ENCODE results near the gene TBC1D32. TPM values are rescaled to one million over a fixed set of nuclear protein-coding genes. Genes with fewer than 3 reads are reported as not detected.
"Not testable (repeated sequence)": the region's sequence is repeated elsewhere in the genome, so short reads cannot be mapped to it uniquely, and the experiment has no call there.

Gene TBC1D32
- total RNA-seq, 3 donors from 2014 or later (not counting 1 experiment from before 2014, with no cell fraction given): 8.9 to 17.4 (median 14.2) TPM

- Mint-ChIP-seq H3K4me1 (no peaks in the 10 kb centered on the region), H3K27ac (no peak overlapping the region), H3K9me3 (no peaks in the 10 kb centered on the region), H3K4me3 (no peak overlapping the region), H3K36me3 (no peaks in the 10 kb centered on the region), H3K27me3 (ENCODE audit: low read depth in 2 of 2) (no peaks in the 10 kb centered on the region)
- Histone ChIP-seq H3K4me3 (ENCODE audit: low read length) (no peak overlapping the region), H3K36me3 (ENCODE audit: control insufficient read depth, insufficient read depth, low read length) (peaks cover 3% of the 10 kb centered on the region), H3K27ac (ENCODE audit: low read length) (no peak overlapping the region), H3K4me1 (ENCODE audit: control insufficient read depth, insufficient read depth, low read length) (no peaks in the 10 kb centered on the region), H3K9me3 (ENCODE audit: control insufficient read depth, insufficient read depth, low read length) (no peaks in the 10 kb centered on the region), H3K27me3 (ENCODE audit: control insufficient read depth, insufficient read depth, low read length) (no peaks in the 10 kb centered on the region)
- no peak for ATAC-seq
- no peak for TF ChIP-seq CTCF (IDR thresholded peaks at IDR 0.05)
- DNase-seq: no peak
- intact Hi-C loops (cut with micrococcal nuclease): no loop called here
- 100% methylated on average over 4 of the region's 6 CpGs for WGBS (ENCODE audit: insufficient coverage)
Observed at GRCh38 chr6:121314381-121315112, 19.7 kb downstream of the TBC1D32 start.

GRCh38 chr6:121311814-121312213, 22.5 kb downstream of the TBC1D32 start:
- ATAC-seq; H3K27ac Mint-ChIP-seq; intact Hi-C loops (cut with micrococcal nuclease); H3K27me3 Mint-ChIP-seq (ENCODE audit: low read depth in 2 of 2); H3K27ac ChIP-seq (ENCODE audit: low read length); DNase-seq; H3K4me1 Mint-ChIP-seq; H3K27me3 ChIP-seq (ENCODE audit: control insufficient read depth, insufficient read depth, low read length); H3K36me3 ChIP-seq (ENCODE audit: control insufficient read depth, insufficient read depth, low read length); H3K36me3 Mint-ChIP-seq; H3K4me3 Mint-ChIP-seq; H3K9me3 Mint-ChIP-seq; H3K9me3 ChIP-seq (ENCODE audit: control insufficient read depth, insufficient read depth, low read length); H3K4me3 ChIP-seq (ENCODE audit: low read length); H3K4me1 ChIP-seq (ENCODE audit: control insufficient read depth, insufficient read depth, low read length): not testable (repeated sequence)
- WGBS (ENCODE audit: insufficient coverage): 98% methylated on average over 5 of the region's 5 CpGs

- Mint-ChIP-seq H3K9me3 (no peaks in the 10 kb centered on the region), H3K36me3 (no peaks in the 10 kb centered on the region), H3K4me3 (no peak overlapping the region), H3K27ac (no peak overlapping the region), H3K4me1 (no peaks in the 10 kb centered on the region), H3K27me3 (ENCODE audit: low read depth in 2 of 2) (no peaks in the 10 kb centered on the region)
- Histone ChIP-seq H3K27me3 (ENCODE audit: control insufficient read depth, insufficient read depth, low read length) (no peaks in the 10 kb centered on the region), H3K27ac (ENCODE audit: low read length) (no peak overlapping the region), H3K36me3 (ENCODE audit: control insufficient read depth, insufficient read depth, low read length) (no peaks in the 10 kb centered on the region), H3K9me3 (ENCODE audit: control insufficient read depth, insufficient read depth, low read length) (no peaks in the 10 kb centered on the region), H3K4me3 (ENCODE audit: low read length) (no peak overlapping the region), H3K4me1 (ENCODE audit: control insufficient read depth, insufficient read depth, low read length) (no peaks in the 10 kb centered on the region)
- TF ChIP-seq CTCF (IDR thresholded peaks at IDR 0.05): no peak
- intact Hi-C loops (cut with micrococcal nuclease): no loop called here
- DNase-seq (no peak), ATAC-seq (no peak)
- 100% methylated on average over 1 of the region's 1 CpG for WGBS (ENCODE audit: insufficient coverage)
Observed at GRCh38 chr6:121310495-121310894, 23.8 kb downstream of the TBC1D32 start.

- no peaks in the 10 kb centered on the region for H3K4me1 ChIP-seq (ENCODE audit: control insufficient read depth, insufficient read depth, low read length)
- intact Hi-C loops (cut with micrococcal nuclease): no loop called here
- Mint-ChIP-seq H3K4me1 (no peaks in the 10 kb centered on the region), H3K27ac (no peak overlapping the region), H3K9me3 (no peaks in the 10 kb centered on the region), H3K27me3 (ENCODE audit: low read depth in 2 of 2) (no peaks in the 10 kb centered on the region), H3K36me3 (no peaks in the 10 kb centered on the region), H3K4me3 (no peak overlapping the region)
- no peaks in the 10 kb centered on the region for H3K27me3 ChIP-seq (ENCODE audit: control insufficient read depth, insufficient read depth, low read length)
- ATAC-seq (no peak), DNase-seq (no peak)
- H3K9me3 ChIP-seq (ENCODE audit: control insufficient read depth, insufficient read depth, low read length): no peaks in the 10 kb centered on the region
- no peak overlapping the region for H3K4me3 ChIP-seq (ENCODE audit: low read length)
- no peaks in the 10 kb centered on the region for H3K36me3 ChIP-seq (ENCODE audit: control insufficient read depth, insufficient read depth, low read length)
- 80% methylated on average over 1 of the region's 4 CpGs for WGBS (ENCODE audit: insufficient coverage)
- no peak overlapping the region for H3K27ac ChIP-seq (ENCODE audit: low read length)
- no peak for TF ChIP-seq CTCF (IDR thresholded peaks at IDR 0.05)
Observed at GRCh38 chr6:121309768-121310469, 24.4 kb downstream of the TBC1D32 start.
